SK-N-SH (cell line): ENCODE results near the gene P2RY14.

ENCODE experiments used
- POLR2AphosphoS5 ChIP-seq: IDR thresholded peaks from 2 replicates; pipeline ENCODE4 v1.6.1; 2012; ENCODE audit warnings: low read depth, low read length
- RCOR1 ChIP-seq: fragments of 150-350 bp; IDR thresholded peaks from 2 replicates; pipeline ENCODE4 v1.6.1; 2017; ENCODE audit warnings: antibody characterized with exemption, low read length
- RFX5 ChIP-seq: IDR thresholded peaks from 2 replicates; pipeline ENCODE4 v1.6.1; 2012; ENCODE audit warnings: mild to moderate bottlenecking, improper control_type of control experiment, low read length
- TAF1 ChIP-seq: IDR thresholded peaks from 2 replicates; pipeline ENCODE4 v1.6.1; 2012; ENCODE audit warnings: low read depth, mild to moderate bottlenecking, low read length, moderate library complexity, borderline replicate concordance
- YY1 ChIP-seq: IDR thresholded peaks from 2 replicates; pipeline ENCODE4 v1.4.0; 2012; ENCODE audit warnings: low read depth, mild to moderate bottlenecking
- TF ChIP-seq, protein P1 (sequence below): IDR thresholded peaks from 2 replicates; pipeline ENCODE4 v1.6.1; 2012; ENCODE audit warnings: mild to moderate bottlenecking, low read depth, low read length, moderate library complexity
- TF ChIP-seq, protein P2 (sequence below): fragments of 150-350 bp; IDR thresholded peaks from 2 replicates; pipeline ENCODE4 v1.6.1; 2016; ENCODE audit warnings: mild to moderate bottlenecking, low read depth, low read length
- TF ChIP-seq, protein P3 (sequence below): fragments of 200-600 bp; sonication (generic); IDR thresholded peaks from 2 replicates; pipeline ENCODE4 v1.6.1; 2017; ENCODE audit warnings: antibody characterized with exemption, mild to moderate bottlenecking, moderate library complexity
- TF ChIP-seq, protein P4 (sequence below): IDR thresholded peaks from 2 replicates; pipeline ENCODE4 v1.4.0; 2012; ENCODE audit warnings: low read depth, borderline replicate concordance
- TF ChIP-seq, protein P5 (sequence below): fragments of 150-350 bp; IDR thresholded peaks from 2 replicates; pipeline ENCODE4 v1.6.1; 2017; ENCODE audit warnings: antibody characterized with exemption, low read length, low read depth, borderline replicate concordance

DNA sequence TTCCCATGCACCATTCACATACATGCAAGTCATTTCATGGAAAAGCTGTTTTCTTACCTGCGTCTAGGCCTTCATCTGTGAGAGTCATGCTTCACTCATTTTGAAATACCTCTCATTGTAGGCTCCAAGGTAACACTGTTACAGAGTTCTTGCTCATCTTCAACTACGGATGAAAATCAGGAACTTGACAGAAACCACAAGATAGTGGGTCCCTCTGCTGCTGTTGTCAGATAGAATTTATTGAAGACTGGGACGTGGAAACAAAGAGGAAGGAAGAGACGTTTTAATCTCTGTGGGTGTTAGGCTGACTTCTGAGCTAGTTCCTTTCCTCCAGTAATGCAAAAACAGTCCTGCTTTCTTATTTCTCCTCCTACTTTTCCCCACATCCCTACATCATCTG is at the start of gene P2RY14:
- TF ChIP-seq, protein P1, sequence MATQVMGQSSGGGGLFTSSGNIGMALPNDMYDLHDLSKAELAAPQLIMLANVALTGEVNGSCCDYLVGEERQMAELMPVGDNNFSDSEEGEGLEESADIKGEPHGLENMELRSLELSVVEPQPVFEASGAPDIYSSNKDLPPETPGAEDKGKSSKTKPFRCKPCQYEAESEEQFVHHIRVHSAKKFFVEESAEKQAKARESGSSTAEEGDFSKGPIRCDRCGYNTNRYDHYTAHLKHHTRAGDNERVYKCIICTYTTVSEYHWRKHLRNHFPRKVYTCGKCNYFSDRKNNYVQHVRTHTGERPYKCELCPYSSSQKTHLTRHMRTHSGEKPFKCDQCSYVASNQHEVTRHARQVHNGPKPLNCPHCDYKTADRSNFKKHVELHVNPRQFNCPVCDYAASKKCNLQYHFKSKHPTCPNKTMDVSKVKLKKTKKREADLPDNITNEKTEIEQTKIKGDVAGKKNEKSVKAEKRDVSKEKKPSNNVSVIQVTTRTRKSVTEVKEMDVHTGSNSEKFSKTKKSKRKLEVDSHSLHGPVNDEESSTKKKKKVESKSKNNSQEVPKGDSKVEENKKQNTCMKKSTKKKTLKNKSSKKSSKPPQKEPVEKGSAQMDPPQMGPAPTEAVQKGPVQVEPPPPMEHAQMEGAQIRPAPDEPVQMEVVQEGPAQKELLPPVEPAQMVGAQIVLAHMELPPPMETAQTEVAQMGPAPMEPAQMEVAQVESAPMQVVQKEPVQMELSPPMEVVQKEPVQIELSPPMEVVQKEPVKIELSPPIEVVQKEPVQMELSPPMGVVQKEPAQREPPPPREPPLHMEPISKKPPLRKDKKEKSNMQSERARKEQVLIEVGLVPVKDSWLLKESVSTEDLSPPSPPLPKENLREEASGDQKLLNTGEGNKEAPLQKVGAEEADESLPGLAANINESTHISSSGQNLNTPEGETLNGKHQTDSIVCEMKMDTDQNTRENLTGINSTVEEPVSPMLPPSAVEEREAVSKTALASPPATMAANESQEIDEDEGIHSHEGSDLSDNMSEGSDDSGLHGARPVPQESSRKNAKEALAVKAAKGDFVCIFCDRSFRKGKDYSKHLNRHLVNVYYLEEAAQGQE, result no peak
- TF ChIP-seq, protein P2, sequence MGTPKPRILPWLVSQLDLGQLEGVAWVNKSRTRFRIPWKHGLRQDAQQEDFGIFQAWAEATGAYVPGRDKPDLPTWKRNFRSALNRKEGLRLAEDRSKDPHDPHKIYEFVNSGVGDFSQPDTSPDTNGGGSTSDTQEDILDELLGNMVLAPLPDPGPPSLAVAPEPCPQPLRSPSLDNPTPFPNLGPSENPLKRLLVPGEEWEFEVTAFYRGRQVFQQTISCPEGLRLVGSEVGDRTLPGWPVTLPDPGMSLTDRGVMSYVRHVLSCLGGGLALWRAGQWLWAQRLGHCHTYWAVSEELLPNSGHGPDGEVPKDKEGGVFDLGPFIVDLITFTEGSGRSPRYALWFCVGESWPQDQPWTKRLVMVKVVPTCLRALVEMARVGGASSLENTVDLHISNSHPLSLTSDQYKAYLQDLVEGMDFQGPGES, result no peak
- TF ChIP-seq, protein P3, sequence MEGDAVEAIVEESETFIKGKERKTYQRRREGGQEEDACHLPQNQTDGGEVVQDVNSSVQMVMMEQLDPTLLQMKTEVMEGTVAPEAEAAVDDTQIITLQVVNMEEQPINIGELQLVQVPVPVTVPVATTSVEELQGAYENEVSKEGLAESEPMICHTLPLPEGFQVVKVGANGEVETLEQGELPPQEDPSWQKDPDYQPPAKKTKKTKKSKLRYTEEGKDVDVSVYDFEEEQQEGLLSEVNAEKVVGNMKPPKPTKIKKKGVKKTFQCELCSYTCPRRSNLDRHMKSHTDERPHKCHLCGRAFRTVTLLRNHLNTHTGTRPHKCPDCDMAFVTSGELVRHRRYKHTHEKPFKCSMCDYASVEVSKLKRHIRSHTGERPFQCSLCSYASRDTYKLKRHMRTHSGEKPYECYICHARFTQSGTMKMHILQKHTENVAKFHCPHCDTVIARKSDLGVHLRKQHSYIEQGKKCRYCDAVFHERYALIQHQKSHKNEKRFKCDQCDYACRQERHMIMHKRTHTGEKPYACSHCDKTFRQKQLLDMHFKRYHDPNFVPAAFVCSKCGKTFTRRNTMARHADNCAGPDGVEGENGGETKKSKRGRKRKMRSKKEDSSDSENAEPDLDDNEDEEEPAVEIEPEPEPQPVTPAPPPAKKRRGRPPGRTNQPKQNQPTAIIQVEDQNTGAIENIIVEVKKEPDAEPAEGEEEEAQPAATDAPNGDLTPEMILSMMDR, result no peak
- TF ChIP-seq POLR2AphosphoS5 (no peak), YY1 (no peak), TAF1 (no peak), RFX5 (no peak), RCOR1 (no peak)
- TF ChIP-seq, protein P4, sequence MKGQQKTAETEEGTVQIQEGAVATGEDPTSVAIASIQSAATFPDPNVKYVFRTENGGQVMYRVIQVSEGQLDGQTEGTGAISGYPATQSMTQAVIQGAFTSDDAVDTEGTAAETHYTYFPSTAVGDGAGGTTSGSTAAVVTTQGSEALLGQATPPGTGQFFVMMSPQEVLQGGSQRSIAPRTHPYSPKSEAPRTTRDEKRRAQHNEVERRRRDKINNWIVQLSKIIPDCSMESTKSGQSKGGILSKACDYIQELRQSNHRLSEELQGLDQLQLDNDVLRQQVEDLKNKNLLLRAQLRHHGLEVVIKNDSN, result no peak
- TF ChIP-seq, protein P5, sequence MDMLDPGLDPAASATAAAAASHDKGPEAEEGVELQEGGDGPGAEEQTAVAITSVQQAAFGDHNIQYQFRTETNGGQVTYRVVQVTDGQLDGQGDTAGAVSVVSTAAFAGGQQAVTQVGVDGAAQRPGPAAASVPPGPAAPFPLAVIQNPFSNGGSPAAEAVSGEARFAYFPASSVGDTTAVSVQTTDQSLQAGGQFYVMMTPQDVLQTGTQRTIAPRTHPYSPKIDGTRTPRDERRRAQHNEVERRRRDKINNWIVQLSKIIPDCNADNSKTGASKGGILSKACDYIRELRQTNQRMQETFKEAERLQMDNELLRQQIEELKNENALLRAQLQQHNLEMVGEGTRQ, result no peak
